Esophagus muscularis mucosa (tissue), 4 donors: Measurements from ENCODE around the gene SCML1. TPM values are rescaled to one million over a fixed set of nuclear protein-coding genes. Genes with fewer than 3 reads are reported as not detected.

Source experiments
- DNase-seq: peaks from one replicate; pipeline ENCODE4 v3.0.0-alpha.2; 2017; ENCODE audit errors: extremely low spot score
- H3K27ac ChIP-seq, 4 donors: fragments of 200-600 bp; sonication (generic); replicated peaks in 1 of 4; 1 replicate in 3 of 4; 2 replicates in 1 of 4; pipeline ENCODE4 v1.5.1; 2016 to 2019; ENCODE audit warnings: mild to moderate bottlenecking in 1 of 4
- H3K27me3 ChIP-seq, 4 donors: fragments of 200-600 bp; sonication (generic); one replicate each; pipeline versions ENCODE4 v1.5.1 to v1.6.0; 2016 to 2019
- H3K36me3 ChIP-seq, 4 donors: fragments of 200-600 bp; sonication (generic); one replicate each; pipeline ENCODE4 v1.5.1; 2016 to 2019
- H3K4me1 ChIP-seq, 4 donors: fragments of 200-600 bp; sonication (generic); one replicate each; pipeline ENCODE4 v1.5.1; 2016 to 2019
- H3K4me3 ChIP-seq, 4 donors: fragments of 200-600 bp; sonication (generic); 1 replicate in 2 of 4; 2 replicates in 2 of 4; pipeline ENCODE4 v1.5.1; 2016 to 2019; ENCODE audit warnings: mild to moderate bottlenecking in 4 of 4, moderate library complexity in 1 of 4
- H3K9me3 ChIP-seq, 4 donors: fragments of 200-600 bp; sonication (generic); 1 replicate in 3 of 4; 2 replicates in 1 of 4; pipeline ENCODE4 v1.5.1; 2016 to 2019
- EP300 ChIP-seq: sonication (generic); formaldehyde crosslinking; IDR thresholded peaks from one replicate; pipeline ENCODE4 v1.6.1; 2017; ENCODE audit warnings: antibody characterized with exemption
- POLR2A ChIP-seq: fragments of 450-650 bp; IDR thresholded peaks from one replicate; pipeline ENCODE4 v1.6.1; 2017; ENCODE audit warnings: antibody characterized with exemption, moderate library complexity, mild to moderate bottlenecking, low read depth
- POLR2AphosphoS5 ChIP-seq, 2 donors: sonication (generic); formaldehyde crosslinking; IDR thresholded peaks; one replicate each; pipeline ENCODE4 v1.6.1; 2017; ENCODE audit warnings: antibody characterized with exemption in 2 of 2
- WGBS: methylation state at CpG from one replicate; pipeline ENCODE4 v1.1.5; 2018; 5-methylcytosine and 5-hydroxymethylcytosine counted together
- intact Hi-C: fragments of 100-400 bp; cut with DNase I; formaldehyde crosslinking; loops from one replicate; pipeline ENCODE4 v1.15.1; 2023
- total RNA-seq, 4 donors: library from RNA; depleted of rRNA; stranded (reverse); fragments of >200 nt; gene quantifications; one replicate each; pipeline versions ENCODE4 v1.1.0 to v1.2.1, GENCODE V29; 2016
- TF ChIP-seq, protein P1 (sequence below), 3 experiments: fragments of 200-600 bp in 2 of 3; fragments of 450-650 bp in 1 of 3; sonication (generic) in 2 of 3; IDR thresholded peaks; one replicate each; pipeline ENCODE4 v1.5.1; 2017 to 2019; ENCODE audit warnings: antibody characterized with exemption in 3 of 3, mild to moderate bottlenecking in 2 of 3, moderate library complexity in 1 of 3

Gene SCML1
- total RNA-seq, 4 donors from 2014 or later, result 4.8 to 8.3 (median 6.4) TPM

DNA sequence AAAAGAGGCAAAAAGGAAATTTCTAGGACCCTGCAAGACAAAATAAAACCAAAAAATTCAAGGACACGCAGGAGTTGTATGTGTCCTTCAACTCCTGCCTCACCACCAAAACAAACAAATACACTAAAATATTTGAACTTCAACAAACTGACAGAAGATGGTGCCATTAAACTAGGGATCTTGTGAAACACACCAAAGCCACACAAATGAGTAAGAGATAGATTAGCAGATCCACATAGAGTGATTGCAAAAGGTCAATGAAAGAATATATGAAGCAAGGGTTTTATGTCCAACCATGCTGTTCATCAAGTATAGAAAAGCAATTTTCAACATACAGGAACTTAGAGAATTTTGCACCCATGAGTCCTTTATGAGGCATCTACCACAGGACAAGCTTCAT is 40.1 kb upstream of the SCML1 start:
- Histone ChIP-seq H3K27ac (no peak overlapping the region), H3K9me3 (no peaks in the 10 kb centered on the region), H3K36me3 (no peaks in the 10 kb centered on the region), H3K27me3 (no peaks in the 10 kb centered on the region), H3K4me1 (no peaks in the 10 kb centered on the region), H3K4me3 (no peak overlapping the region)
- DNase-seq, result no peak
- 64% methylated on average over 1 of the region's 1 CpG for WGBS
- intact Hi-C loops, result loop anchor here (10.0 kb wide), 2 partner anchors 322 to 872 kb away; partner anchors contain the start of gene NHS
- TF ChIP-seq, protein P1, sequence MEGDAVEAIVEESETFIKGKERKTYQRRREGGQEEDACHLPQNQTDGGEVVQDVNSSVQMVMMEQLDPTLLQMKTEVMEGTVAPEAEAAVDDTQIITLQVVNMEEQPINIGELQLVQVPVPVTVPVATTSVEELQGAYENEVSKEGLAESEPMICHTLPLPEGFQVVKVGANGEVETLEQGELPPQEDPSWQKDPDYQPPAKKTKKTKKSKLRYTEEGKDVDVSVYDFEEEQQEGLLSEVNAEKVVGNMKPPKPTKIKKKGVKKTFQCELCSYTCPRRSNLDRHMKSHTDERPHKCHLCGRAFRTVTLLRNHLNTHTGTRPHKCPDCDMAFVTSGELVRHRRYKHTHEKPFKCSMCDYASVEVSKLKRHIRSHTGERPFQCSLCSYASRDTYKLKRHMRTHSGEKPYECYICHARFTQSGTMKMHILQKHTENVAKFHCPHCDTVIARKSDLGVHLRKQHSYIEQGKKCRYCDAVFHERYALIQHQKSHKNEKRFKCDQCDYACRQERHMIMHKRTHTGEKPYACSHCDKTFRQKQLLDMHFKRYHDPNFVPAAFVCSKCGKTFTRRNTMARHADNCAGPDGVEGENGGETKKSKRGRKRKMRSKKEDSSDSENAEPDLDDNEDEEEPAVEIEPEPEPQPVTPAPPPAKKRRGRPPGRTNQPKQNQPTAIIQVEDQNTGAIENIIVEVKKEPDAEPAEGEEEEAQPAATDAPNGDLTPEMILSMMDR (IDR thresholded peaks at IDR 0.05), result no peak
- TF ChIP-seq POLR2A, result no peak
- TF ChIP-seq POLR2AphosphoS5 (IDR thresholded peaks at IDR 0.05), result no peak
- TF ChIP-seq EP300, result no peak

DNA sequence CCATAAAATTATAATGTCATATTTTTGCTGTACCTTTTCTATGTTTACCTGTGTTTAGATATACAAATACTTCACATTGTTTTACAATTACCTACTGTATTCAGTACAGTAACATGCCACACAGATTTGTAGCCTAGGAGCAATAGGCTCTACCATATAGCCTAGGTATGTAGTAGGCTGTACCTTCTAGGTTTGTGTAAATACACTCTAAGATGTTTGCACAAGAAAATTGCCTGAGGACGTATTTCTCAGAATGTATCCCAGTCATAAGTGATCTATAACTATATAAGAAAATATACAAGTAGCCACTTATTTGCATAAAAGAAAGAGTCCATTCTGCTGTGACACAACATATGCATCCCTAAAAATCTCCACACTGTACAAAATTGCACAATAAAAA is 36.3 kb upstream of the SCML1 start:
- DNase-seq, result no peak
- no peak overlapping the region for H3K27ac ChIP-seq
- TF ChIP-seq POLR2AphosphoS5 (IDR thresholded peaks at IDR 0.05) (no peak), EP300 (no peak), POLR2A (no peak)
- TF ChIP-seq, protein P1 (IDR thresholded peaks at IDR 0.05), result no peak
- no peaks in the 10 kb centered on the region for H3K9me3 ChIP-seq
- H3K36me3 ChIP-seq, result no peaks in the 10 kb centered on the region
- 65% methylated on average over 1 of the region's 1 CpG for WGBS
- H3K4me1 ChIP-seq, result no peaks in the 10 kb centered on the region
- intact Hi-C loops, result no loop called here
- no peaks in the 10 kb centered on the region for H3K27me3 ChIP-seq
- no peak overlapping the region for H3K4me3 ChIP-seq

GRCh38 chrX:17703201-17703600 is 34.1 kb upstream of the SCML1 start:
- intact Hi-C loops, result no loop called here
- DNase-seq, result no peak
- no peak overlapping the region for H3K27ac ChIP-seq
- WGBS, result 64% methylated on average over 2 of the region's 2 CpGs
- no peaks in the 10 kb centered on the region for H3K36me3 ChIP-seq
- H3K4me3 ChIP-seq, result no peak overlapping the region
- no peaks in the 10 kb centered on the region for H3K27me3 ChIP-seq
- H3K4me1 ChIP-seq, result no peaks in the 10 kb centered on the region
- H3K9me3 ChIP-seq, result no peaks in the 10 kb centered on the region
- TF ChIP-seq POLR2AphosphoS5 (IDR thresholded peaks at IDR 0.05) (no peak), EP300 (no peak), POLR2A (no peak)
- TF ChIP-seq, protein P1 (IDR thresholded peaks at IDR 0.05), result no peak

DNA sequence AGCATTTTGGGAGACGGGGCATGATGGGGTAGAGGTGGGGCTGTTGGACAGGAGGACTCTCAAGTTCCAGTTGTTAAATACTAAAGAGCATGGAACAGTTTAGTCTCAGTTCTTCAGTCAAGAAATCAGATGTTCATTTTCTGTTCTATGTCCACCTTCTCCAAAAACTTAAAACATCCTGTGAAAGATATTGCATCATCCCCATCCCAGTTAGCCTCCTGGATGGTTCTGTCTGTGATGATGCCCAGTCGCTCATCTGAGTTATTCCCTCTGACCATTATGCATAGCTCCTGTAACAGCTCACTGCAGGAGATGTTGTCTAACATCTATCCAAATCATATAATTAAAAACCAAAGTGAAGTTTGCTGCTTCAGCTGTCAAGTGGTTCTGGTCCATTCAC is 32.1 kb upstream of the SCML1 start:
- 96% methylated on average over 2 of the region's 2 CpGs for WGBS
- H3K4me1 ChIP-seq, result no peaks in the 10 kb centered on the region
- no peak for TF ChIP-seq POLR2AphosphoS5 (IDR thresholded peaks at IDR 0.05)
- intact Hi-C loops, result no loop called here
- H3K9me3 ChIP-seq, result no peaks in the 10 kb centered on the region
- no peak overlapping the region for H3K4me3 ChIP-seq
- no peaks in the 10 kb centered on the region for H3K36me3 ChIP-seq
- no peak overlapping the region for H3K27ac ChIP-seq
- H3K27me3 ChIP-seq, result no peaks in the 10 kb centered on the region
- DNase-seq, result no peak

DNA sequence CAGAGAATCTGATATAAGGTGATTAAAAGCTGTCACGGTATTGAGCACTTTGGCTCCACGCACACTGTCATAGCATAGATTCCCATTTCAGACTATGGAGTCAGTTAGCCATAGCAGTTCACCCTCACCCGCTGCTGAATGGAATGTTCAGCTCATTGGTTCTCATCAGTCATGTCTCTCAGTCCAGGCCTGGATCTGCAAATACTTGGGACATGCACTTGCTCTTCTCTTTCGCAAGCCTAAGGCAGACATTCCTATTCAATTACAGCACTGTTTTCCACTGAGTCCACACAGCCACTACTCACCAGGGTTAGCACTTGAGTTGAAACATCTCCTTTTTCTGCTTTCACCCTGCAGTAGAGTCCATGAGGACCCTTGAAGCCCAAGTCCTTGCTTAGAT is 30.6 kb upstream of the SCML1 start:
- Histone ChIP-seq H3K4me3 (no peak overlapping the region), H3K27me3 (no peaks in the 10 kb centered on the region), H3K4me1 (no peaks in the 10 kb centered on the region), H3K9me3 (no peaks in the 10 kb centered on the region), H3K27ac (no peak overlapping the region), H3K36me3 (no peaks in the 10 kb centered on the region)
- intact Hi-C loops, result no loop called here
- 78% methylated on average over 4 of the region's 4 CpGs for WGBS
- TF ChIP-seq, protein P1 (IDR thresholded peaks at IDR 0.05), result no peak
- no peak for TF ChIP-seq EP300
- TF ChIP-seq POLR2AphosphoS5 (IDR thresholded peaks at IDR 0.05), result no peak
- no peak for TF ChIP-seq POLR2A
- no peak for DNase-seq
